Activated naive CD4-positive, alpha-beta T cell treated with Interleukin-2 at 50 U/mL for 16 hours (primary cell): ENCODE results near the gene ARPC2.

Source experiments
- DNase-seq: peaks from one replicate; pipeline ENCODE4 v3.0.0-alpha.2; 2020

The ARPC2 gene

GRCh38 chr2:218217360-218218267 is 625 bp downstream of the ARPC2 start:
- peak; percentile 75 for DNase-seq

- peak; percentile 17 for DNase-seq
Measured at GRCh38 chr2:218218268-218219185, 1.5 kb downstream of the ARPC2 start.

- no peak for DNase-seq
Measured at GRCh38 chr2:218219934-218220333, 2.9 kb downstream of the ARPC2 start.

GRCh38 chr2:218221000-218221399 is 4.0 kb downstream of the ARPC2 start:
- DNase-seq = no peak

GRCh38 chr2:218223046-218223445 is 6.1 kb downstream of the ARPC2 start:
- DNase-seq = peak; percentile 23

GRCh38 chr2:218224186-218224585 is 7.2 kb downstream of the ARPC2 start:
- DNase-seq = no peak

- no peak for DNase-seq
Measured at GRCh38 chr2:218226903-218227302, 9.9 kb downstream of the ARPC2 start.

GRCh38 chr2:218228366-218229090 is 11.5 kb downstream of the ARPC2 start:
- no peak for DNase-seq

- peak; percentile 29 for DNase-seq
Measured at GRCh38 chr2:218229239-218229638, 12.2 kb downstream of the ARPC2 start.

GRCh38 chr2:218229851-218230250 is 12.9 kb downstream of the ARPC2 start:
- no peak for DNase-seq

- DNase-seq = peak; percentile 26
Measured at GRCh38 chr2:218230882-218231281, 13.9 kb downstream of the ARPC2 start.

GRCh38 chr2:218233543-218233942 is 16.6 kb downstream of the ARPC2 start:
- no peak for DNase-seq

GRCh38 chr2:218234521-218234920 is 17.5 kb downstream of the ARPC2 start:
- DNase-seq = no peak

GRCh38 chr2:218235017-218235416 is 18.0 kb downstream of the ARPC2 start:
- no peak for DNase-seq

GRCh38 chr2:218236829-218237228 is 19.8 kb downstream of the ARPC2 start:
- no peak for DNase-seq

GRCh38 chr2:218238887-218239286 is 21.9 kb downstream of the ARPC2 start:
- no peak for DNase-seq

GRCh38 chr2:218244204-218244603 is 27.2 kb downstream of the ARPC2 start:
- no peak for DNase-seq

- DNase-seq = no peak
Measured at GRCh38 chr2:218244665-218245064, 27.7 kb downstream of the ARPC2 start.

- no peak for DNase-seq
Measured at GRCh38 chr2:218245214-218245613, 28.2 kb downstream of the ARPC2 start.

GRCh38 chr2:218249691-218250090 is 32.7 kb downstream of the ARPC2 start:
- no peak for DNase-seq

GRCh38 chr2:218252509-218253231 is 35.7 kb downstream of the ARPC2 start:
- no peak for DNase-seq

- DNase-seq = no peak
Measured at GRCh38 chr2:218253232-218253625, 36.2 kb downstream of the ARPC2 start.
